Effector CD4-positive, alpha-beta T cell (primary cell): ENCODE results near the gene LMNA.
"Not testable (repeated sequence)": the region's sequence is repeated elsewhere in the genome, so short reads cannot be mapped to it uniquely, and the experiment has no call there.

Experiments
- DNase-seq: peaks from one replicate; pipeline ENCODE4 v3.0.0-alpha.2; 2020

The LMNA gene

DNA sequence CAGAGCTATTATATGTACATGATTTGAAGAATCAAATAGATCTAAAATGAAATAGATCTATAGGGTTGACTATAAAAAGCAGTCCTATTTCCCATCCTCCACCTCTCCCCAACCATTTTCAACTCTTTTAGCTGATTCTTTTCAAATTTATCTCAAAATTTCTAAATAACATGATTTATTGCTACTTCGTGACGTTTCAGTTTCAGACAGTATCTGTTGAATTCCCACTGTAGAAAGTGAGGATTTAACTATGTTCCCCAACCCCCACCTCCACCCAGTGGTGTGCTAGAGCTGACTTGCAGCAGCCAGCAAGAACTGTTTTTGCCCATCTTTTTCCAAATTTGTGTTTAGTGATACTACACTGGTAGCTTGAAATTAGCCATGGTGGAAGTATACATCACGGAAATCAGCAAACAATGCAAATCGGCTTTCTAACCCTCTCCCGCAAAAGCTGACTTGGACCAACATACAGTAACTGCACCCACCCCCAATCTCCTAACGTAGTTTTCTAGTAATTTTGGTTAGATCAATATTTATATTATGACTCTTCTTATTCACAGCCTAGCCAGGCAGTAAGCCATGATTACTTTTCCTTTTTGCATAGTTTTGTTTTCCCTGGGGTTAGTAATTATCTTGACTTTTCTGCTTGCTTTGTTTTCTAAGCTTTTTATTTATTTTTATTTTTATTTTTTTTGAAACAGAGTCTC is 49.8 kb downstream of the LMNA start:
- DNase-seq, result no peak

DNA sequence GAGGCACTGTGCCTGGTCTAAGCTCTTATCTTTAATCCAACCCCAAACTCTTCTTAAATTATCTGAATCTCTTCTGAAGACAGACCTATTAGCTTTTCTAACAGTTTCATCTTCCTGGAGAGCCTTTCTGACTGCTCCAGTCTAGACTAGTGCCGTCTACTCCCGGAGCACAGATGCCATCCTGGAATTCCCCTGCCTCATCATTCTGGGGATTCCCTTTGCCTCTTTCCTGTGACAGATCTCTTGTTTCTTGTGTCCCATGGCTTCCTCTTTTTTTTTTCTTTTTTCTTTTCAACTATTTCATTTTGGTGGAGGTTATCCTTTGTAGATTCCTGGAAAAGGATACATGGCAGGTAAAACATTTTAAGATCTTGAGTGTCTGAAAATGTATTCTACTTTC is 50.6 kb downstream of the LMNA start:
- DNase-seq, result no peak

DNA sequence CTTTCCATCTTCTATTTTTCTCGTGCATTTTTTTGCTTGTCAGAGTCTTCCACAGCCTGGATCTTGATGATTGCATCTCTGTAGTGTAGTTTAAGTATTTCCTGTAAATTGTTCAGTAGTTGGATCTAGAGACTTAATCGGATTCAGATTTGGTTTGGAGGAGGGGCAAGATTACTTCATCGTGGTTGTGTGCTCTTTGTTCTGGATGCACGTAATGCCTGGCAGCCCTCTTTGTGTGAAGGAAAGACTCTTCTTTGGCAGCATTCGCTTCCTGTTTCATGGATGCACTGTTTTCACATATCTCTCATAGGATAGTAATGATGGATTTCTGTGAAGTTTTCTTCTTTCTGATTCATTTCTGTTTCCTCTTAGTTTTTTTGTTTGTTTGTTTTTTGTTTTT is 53.0 kb downstream of the LMNA start:
- DNase-seq, result no peak

DNA sequence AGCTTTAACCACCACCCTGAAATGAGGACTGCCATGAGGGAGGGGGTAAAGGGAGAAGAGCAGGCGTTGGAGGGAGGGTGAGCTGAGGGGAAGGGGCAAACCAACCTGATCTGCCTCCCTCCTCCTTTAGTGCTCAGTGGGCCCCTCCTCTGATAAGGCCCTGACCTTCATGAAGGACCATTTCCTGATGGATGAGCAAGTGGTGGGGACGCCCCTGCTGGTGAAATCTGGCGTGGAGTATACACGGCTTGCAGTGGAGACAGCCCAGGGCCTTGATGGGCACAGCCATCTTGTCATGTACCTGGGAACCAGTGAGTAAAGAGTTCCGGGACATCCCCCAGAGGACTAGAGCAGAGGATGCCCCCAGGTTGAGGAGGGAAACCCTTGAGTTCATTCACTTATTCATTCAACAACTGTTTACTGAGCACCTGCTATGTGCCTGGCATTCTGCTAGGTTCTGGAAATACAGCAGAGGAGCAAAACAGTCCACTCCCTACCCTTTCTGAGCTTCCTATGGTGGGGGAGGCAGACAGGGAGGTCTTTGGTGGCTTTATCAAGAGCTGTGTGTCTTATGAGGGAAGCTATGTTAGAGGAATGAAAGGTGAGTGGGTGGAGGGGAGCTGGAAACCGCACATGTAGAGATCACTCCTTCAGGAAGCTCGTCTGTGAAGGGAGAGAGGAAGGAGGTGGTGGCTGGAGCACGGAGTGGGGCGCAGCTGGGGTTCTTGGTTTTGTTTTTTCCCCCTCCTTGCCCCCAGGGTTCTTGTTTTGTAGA is 58.4 kb downstream of the LMNA start:
- DNase-seq, result no peak

DNA sequence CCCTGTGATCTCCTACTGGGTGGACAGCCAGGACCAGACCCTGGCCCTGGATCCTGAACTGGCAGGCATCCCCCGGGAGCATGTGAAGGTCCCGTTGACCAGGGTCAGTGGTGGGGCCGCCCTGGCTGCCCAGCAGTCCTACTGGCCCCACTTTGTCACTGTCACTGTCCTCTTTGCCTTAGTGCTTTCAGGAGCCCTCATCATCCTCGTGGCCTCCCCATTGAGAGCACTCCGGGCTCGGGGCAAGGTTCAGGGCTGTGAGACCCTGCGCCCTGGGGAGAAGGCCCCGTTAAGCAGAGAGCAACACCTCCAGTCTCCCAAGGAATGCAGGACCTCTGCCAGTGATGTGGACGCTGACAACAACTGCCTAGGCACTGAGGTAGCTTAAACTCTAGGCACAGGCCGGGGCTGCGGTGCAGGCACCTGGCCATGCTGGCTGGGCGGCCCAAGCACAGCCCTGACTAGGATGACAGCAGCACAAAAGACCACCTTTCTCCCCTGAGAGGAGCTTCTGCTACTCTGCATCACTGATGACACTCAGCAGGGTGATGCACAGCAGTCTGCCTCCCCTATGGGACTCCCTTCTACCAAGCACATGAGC is 62.2 kb downstream of the LMNA start:
- no peak for DNase-seq

DNA sequence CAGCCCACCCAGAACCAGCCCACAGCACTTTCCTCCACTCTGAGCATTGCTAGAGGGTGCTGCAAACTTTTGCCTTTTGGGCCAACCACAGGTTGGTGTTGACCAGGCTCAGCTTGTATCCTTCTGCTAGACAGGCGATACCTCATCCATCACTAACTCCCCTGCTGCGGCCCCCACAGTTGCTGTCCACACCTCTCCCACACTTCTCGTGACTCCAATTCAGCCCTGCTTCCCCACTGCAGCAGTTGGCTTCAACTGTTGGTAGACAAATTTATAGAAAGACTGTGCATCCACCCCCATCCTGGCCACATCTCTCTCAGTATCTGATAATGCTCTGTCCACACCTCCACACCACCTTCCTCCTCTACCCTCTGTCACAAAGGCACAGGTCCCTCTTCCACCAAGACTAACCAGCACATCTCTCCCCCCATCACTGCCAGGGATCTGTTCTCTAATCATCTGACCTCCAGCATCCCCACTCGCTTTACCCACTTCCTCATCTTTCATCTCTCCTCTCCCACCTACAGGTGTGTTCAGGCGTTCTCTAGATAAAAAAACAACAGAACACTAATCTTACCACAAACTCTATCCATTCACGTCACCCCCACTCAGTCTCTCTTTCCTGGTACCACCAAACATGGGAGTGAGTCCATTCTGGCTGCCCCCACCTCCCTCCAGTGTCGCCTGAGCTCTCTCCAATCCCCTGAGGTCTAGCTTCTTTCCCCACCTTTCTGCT is 63.6 kb downstream of the LMNA start:
- no peak for DNase-seq

DNA sequence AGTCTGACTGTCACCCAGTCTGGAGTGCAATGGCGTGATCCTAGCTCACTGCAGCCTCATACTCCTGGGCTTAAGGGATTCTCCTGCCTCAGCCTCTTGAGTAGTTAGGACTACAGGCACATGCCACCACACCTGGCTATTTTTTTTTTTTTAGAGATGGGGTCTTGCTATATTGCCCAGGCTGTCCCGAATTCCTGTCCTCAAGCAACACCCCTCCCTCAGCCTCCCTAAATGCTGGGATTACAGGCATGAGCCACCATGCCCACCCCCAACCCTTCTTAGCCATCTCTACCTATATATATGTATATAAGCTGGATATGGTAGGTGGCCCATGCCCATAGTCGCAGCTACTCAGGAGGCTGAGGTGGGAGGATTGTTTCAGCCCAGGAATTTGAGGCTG is 66.0 kb downstream of the LMNA start:
- no peak for DNase-seq

DNA sequence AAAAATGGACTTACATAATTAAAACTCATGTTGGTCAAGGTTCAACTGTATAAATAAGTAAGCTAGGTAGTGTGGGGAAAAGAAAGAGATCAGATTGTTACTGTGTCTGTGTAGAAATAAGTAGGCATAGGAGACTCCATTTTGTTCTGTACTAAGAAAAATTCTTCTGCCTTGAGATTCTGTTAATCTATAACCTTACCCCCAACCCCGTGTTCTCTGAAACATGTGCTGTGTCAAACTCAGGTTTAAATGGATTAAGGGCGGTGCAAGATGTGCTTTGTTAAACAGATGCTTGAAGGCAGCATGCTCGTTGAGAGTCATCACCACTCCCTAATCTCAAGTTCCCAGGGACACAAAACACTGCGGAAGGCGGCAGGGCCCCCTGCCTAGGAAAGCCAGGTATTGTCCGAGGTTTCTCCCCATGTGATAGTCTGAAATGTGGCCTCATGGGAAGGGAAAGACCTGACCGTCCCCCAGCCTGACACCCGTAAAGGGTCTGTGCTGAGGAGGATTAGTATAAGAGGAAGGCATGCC is 66.9 kb downstream of the LMNA start:
- not testable (repeated sequence) for DNase-seq

DNA sequence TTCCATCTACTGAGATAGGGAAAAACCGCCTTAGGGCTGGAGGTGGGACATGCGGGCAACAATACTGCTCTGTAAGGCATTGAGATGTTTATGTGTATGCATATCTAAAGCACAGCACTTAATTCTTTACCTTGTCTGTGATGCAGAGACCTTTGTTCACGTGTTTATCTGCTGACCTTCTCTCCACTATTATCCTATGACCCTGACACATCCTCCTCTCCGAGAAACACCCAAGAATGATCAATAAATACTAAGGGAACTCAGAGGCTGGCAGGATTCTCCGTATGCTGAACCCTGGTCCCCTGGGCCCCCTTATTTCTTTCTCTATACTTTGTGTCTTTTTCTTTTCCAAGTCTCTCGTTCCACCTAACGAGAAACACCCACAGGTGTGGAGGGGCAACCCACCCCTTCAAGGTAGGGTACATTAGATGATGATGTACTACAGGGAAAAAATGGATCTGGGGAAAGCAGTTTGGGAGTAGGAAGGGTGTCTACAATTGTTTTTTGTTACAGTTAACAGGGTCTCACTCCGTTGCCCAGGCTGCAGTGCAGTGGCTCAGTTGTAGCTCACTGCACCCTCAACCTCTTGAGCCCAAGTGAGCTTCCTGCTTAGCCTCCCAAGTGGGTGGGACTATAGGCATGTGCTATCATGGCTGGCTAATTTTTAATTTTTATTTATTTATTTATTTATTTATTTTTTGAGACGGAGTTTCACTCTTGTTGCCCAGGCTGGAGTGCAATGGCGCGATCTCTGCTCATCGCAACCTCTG is 67.7 kb downstream of the LMNA start:
- DNase-seq, result not testable (repeated sequence)

DNA sequence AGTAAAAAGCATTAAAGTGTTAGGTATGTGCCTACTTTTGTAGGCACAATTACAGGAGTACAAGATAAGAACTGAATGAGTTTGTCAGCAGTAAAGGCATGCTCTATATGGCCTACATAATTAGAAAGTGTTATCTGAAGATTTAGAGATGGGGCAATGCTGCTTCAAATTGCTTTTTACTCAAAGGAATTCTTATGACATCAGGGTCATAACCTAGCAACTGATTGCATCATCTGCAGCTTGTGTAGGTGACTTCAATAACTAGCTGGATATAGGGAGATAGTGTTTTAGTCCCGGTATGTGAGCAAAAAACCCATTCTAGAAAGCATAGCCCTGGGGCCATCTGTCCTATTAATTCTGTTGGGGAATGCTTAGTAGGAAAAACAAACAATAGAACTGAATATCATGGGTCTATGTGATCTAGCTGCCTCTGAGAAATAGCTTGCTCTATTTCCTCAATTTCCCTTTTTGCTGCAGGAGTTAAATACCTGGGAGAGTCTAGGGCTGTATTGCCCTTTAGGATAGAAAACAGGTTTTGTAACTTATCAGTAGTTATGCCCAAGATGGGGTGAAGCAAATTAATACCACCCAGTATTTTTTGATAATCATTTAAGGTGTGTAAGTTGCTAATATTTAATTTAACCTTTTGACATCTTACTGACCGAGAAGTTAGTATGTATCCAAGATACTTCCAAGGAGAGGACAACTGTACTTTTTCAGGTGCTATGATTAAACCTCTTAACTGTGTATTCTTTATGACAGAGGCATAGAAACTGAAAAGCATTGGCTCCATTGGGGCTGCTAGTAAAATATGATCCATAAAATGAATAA is 72.1 kb downstream of the LMNA start:
- not testable (repeated sequence) for DNase-seq
